ENCODE data around the gene MAP2K5.

DNA sequence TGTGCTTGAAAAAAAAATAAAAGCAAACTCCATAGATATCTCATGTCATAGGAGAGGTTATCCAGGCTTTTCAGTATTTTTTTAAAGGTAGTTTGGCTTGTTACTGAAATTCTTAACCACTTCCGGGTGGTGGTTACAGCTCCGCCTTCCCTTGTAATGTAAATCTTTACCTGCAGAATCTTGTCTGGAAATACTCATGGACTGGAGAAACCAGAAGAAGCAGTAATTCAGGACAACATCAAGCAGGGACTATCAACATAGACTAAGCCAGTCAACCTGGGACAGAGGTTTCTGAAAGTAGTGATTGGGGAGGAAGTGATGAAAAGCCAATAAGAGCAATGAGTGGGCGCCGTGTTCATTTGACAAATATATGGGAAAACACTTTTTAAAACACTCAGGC, 203.9 kb downstream of the MAP2K5 start:
- TF ChIP-seq GATA2 (IDR thresholded peaks at IDR 0.05; ENCODE audit: low read depth, low read length): no peak
- no peak for TF ChIP-seq GATA3 (IDR thresholded peaks at IDR 0.05; ENCODE audit: low read depth, low read length)

Data from SH-SY5Y (cell line).